ENCODE results near the gene TSHZ1. TPM values are rescaled to one million over a fixed set of nuclear protein-coding genes. Genes with fewer than 3 reads are reported as not detected.
"Not testable (repeated sequence)": the region's sequence is repeated elsewhere in the genome, so short reads cannot be mapped to it uniquely, and the experiment has no call there.

Gene TSHZ1
- polyA plus RNA-seq, 12 donors, result 19.5 to 200 (median 22.1) TPM

GRCh38 chr18:75307530-75307929 is 96.9 kb downstream of the TSHZ1 start:
- DNase-seq, result no peak

- no peak for DNase-seq
Observed at GRCh38 chr18:75309564-75309963, 99.0 kb downstream of the TSHZ1 start.

DNA sequence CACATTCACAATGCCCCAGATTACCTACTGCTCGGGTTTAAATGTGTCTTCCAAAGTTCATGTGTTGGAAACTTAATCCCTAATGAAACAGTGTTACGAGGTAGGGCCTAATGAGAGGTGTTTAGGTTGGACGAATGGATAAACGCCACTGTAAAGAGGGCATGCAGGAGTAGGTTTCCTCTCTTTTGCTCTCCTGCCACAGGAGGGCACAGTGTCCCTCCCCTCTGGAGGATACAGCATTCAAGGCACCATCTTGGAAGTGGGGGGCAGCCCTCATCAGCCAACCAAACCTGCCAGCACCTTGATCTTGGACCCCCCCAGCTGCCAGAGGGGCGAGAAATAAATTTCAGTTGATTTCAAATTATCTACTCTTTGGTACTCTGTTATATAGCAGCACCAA is 103.5 kb downstream of the TSHZ1 start:
- DNase-seq, result no peak

DNA sequence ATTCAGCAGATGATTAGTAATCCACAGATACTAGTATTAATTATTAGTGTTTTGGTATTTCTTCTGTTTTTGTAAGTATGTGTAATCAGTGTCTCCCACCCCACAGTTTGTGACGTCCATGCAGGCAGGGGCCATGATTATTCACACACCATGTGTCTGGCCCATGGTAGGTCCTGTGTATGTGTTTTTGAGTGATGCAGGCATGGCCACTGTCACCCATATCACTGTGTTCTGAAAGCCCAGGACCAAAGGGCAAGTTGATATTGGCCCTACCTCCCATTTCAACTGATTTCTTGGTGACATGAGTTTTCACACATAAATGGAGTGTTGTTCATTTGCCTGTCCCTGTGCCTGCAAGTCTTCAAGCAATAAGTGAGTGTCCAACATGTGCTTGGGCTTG is 104.0 kb downstream of the TSHZ1 start:
- DNase-seq, result no peak

DNA sequence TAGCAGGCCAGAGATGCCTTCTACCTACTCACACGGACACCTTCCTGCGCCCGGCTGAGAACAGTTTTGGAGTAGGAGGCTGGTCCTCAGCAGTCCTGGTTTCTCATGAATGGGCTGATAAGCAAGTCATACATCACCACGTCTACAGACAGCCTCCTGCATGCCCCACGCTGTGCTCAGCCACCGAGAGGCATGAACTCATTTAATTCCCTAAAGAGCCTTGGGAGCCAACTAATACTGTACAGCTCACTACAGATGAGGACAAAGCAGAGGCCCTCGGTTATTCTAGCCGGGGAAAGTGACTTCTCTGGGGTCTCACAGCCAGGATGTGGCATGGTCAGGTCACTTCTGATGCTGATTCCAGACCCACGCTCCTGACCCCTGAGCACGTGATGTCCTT is 105.6 kb downstream of the TSHZ1 start:
- no peak for DNase-seq

- no peak for DNase-seq
Observed at GRCh38 chr18:75316826-75317225, 106.2 kb downstream of the TSHZ1 start.

DNA sequence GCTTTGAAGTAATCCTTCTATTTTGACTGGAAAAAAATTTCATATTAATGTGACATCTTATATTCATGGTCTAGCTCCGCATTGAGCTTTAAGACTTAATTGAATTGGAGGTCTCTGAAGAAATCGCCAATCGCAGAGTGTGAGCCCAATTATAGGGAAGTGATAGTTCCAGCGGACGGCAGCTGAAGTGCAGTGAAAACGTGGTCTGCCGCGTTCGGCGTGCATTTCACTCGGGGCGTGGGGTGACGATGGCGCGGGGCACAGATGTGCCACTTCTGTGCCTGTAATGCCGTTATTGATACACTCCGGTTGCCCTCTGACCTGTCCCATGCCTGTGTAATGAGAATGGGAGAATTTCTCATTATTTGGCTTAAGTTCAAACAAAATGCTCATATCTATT is 106.7 kb downstream of the TSHZ1 start:
- DNase-seq, result no peak

- no peak for DNase-seq
Observed at GRCh38 chr18:75317703-75318102, 107.1 kb downstream of the TSHZ1 start.

GRCh38 chr18:75319905-75320304 is 109.3 kb downstream of the TSHZ1 start:
- DNase-seq, result no peak

- DNase-seq, result no peak
Observed at GRCh38 chr18:75320506-75320905, 109.9 kb downstream of the TSHZ1 start.

GRCh38 chr18:75321431-75321830 is 110.8 kb downstream of the TSHZ1 start:
- DNase-seq, result no peak

GRCh38 chr18:75322206-75322605 is 111.6 kb downstream of the TSHZ1 start:
- no peak for DNase-seq

- DNase-seq, result peak; percentile 53
Observed at GRCh38 chr18:75323821-75324585, 113.4 kb downstream of the TSHZ1 start.

DNA sequence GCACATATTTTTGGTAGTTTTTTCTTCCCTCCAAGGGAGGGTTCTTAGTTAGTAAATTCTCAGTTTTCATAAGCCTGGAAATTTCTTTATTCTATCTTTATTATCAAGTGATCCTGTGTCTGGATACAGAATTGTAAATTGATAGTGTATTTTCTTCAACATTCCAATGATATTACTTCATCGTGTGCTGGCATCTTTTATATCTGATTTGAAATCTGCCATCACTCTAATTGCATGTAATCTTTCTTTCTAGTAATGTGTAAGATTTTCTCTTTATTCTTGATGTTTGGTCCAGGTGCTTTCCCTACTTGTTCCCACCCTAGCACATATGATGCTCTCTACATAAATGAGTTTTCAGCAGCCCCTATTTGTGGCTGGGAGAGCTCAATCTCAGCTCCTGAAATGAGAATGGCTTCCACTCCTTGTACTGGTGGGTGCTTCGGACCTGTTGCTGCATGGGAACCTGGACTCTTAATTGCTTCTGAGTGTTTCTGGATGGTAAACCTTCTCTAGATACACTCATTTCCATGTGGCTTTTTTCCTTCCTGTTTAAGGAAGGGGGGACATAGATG is 114.2 kb downstream of the TSHZ1 start:
- DNase-seq, result no peak

- DNase-seq, result not testable (repeated sequence)
Observed at GRCh38 chr18:75329753-75330152, 119.2 kb downstream of the TSHZ1 start.

- no peak for DNase-seq
Observed at GRCh38 chr18:75330308-75330707, 119.7 kb downstream of the TSHZ1 start.

DNA sequence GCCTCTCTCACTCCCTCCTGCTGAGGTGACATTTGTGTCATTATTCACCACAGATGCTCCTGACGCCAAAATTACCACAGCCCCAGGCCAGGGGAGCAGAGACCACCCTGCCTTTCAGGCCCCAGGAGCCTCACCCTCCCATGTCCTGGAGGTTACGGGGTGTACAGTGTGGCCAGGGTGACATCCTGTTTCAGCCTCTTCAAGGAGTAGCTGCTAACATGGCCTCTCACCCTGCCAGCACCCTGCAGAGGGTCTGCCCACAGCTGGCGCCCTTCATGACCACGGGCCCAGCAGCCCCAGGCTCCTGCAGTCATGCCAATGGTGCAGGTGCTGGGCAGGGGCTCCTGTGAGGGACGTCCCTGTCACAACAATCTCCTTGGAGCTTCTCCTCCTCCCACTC is 124.3 kb downstream of the TSHZ1 start:
- no peak for DNase-seq

DNA sequence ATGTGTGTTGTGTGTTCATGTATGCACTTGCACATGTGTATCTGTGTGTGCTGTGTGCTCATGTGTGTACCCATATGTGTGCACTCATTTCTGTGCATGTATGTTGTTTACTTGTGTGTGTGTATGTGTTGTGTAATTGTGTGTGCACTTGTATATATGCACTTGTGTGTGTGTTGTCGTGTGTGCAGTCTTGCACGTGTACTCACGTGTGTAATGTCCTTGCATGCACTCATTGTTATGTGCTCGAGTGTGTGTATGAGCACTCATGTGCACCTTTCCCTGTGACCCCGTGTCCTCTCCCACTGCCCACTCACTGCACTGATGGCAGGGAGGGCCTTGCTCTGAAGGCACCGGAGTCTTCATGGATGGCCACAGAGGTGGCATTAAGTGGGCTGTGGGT is 124.9 kb downstream of the TSHZ1 start:
- no peak for DNase-seq

- DNase-seq, result no peak
Observed at GRCh38 chr18:75336767-75337166, 126.2 kb downstream of the TSHZ1 start.

- DNase-seq, result no peak
Observed at GRCh38 chr18:75337348-75337747, 126.8 kb downstream of the TSHZ1 start.

GRCh38 chr18:75338631-75339030 is 128.0 kb downstream of the TSHZ1 start:
- no peak for DNase-seq

Data from muscle of arm (tissue), 12 donors.